GM21423 (cell line): ENCODE measurements around the gene NOL4L.

Experiments used
- ATAC-seq: cut with Tn5 transposase; IDR thresholded peaks from one replicate; pipeline ENCODE4 v1.9.1; 2021; ENCODE audit warnings: mild to moderate bottlenecking, moderate library complexity; ENCODE audit not compliant: unreplicated experiment

Gene NOL4L

GRCh38 chr20:32585011-32585585 lies at the start of gene NOL4L:
TSS of gene NOL4L (minus strand) at chr20:32585333. CDS start at chr20:32584890, 443 bp downstream.
- no peak for ATAC-seq

- no peak for ATAC-seq
These were observed 49.1 kb upstream of the NOL4L start for GRCh38 chr20:32634041-32634805.

- ATAC-seq, result no peak
These were observed 47.6 kb upstream of the NOL4L start for GRCh38 chr20:32632461-32633354.

GRCh38 chr20:32631933-32632460 lies 46.9 kb upstream of the NOL4L start:
- no peak for ATAC-seq

- no peak for ATAC-seq
These were observed 44.7 kb upstream of the NOL4L start for GRCh38 chr20:32629813-32630212.

- no peak for ATAC-seq
These were observed 43.9 kb upstream of the NOL4L start for GRCh38 chr20:32628960-32629530.

- no peak for ATAC-seq
These were observed 41.9 kb upstream of the NOL4L start for GRCh38 chr20:32626859-32627636.

- ATAC-seq, result no peak
These were observed 41.3 kb upstream of the NOL4L start for GRCh38 chr20:32626407-32626806.

GRCh38 chr20:32625996-32626395 lies 40.9 kb upstream of the NOL4L start:
- ATAC-seq, result no peak

- ATAC-seq, result no peak
These were observed 39.7 kb upstream of the NOL4L start for GRCh38 chr20:32624687-32625345.

- no peak for ATAC-seq
These were observed 38.6 kb upstream of the NOL4L start for GRCh38 chr20:32623667-32624157.

- ATAC-seq, result no peak
These were observed 37.7 kb upstream of the NOL4L start for GRCh38 chr20:32622585-32623468.

GRCh38 chr20:32621891-32622584 lies 36.9 kb upstream of the NOL4L start:
- no peak for ATAC-seq

- no peak for ATAC-seq
These were observed 36.1 kb upstream of the NOL4L start for GRCh38 chr20:32621071-32621890.

- no peak for ATAC-seq
These were observed 34.5 kb upstream of the NOL4L start for GRCh38 chr20:32619586-32619985.

- ATAC-seq, result no peak
These were observed 29.6 kb upstream of the NOL4L start for GRCh38 chr20:32614772-32615171.

- ATAC-seq, result no peak
These were observed 29.2 kb upstream of the NOL4L start for GRCh38 chr20:32614303-32614702.
